Muscle of leg (tissue), 11 donors: ENCODE data around the gene MAML2. TPM values are rescaled to one million over a fixed set of nuclear protein-coding genes. Genes with fewer than 3 reads are reported as not detected.
A peak's percentile ranks its signal among the peaks of the same experiment; 100 is the strongest.

Source experiments
- DNase-seq: peaks from one replicate; pipeline ENCODE4 v3.0.0; 2013
- H3K27ac ChIP-seq: one replicate; pipeline ENCODE4 v1.5.1; 2013; ENCODE audit warnings: mild to moderate bottlenecking, low read length, control low read depth
- H3K27me3 ChIP-seq: one replicate; pipeline ENCODE4 v1.6.1; 2013; ENCODE audit warnings: low read length; ENCODE audit not compliant: control insufficient read depth, insufficient read depth
- H3K36me3 ChIP-seq: one replicate; pipeline ENCODE4 v1.6.1; 2013; ENCODE audit warnings: low read length; ENCODE audit not compliant: control insufficient read depth, insufficient read depth
- H3K4me1 ChIP-seq: one replicate; pipeline ENCODE4 v1.6.1; 2013; ENCODE audit warnings: low read length; ENCODE audit not compliant: control insufficient read depth, insufficient read depth
- H3K4me3 ChIP-seq: one replicate; pipeline ENCODE4 v1.5.1; 2013; ENCODE audit warnings: low read length, control low read depth
- H3K9me3 ChIP-seq: replicated peaks from 2 replicates; pipeline ENCODE4 v1.6.1; 2013; ENCODE audit warnings: low read depth, low read length; ENCODE audit not compliant: control insufficient read depth
- WGBS: methylation state at CpG from one replicate; pipeline ENCODE4 v1.1.5; 2013; ENCODE audit warnings: missing lambda C conversion rate; ENCODE audit not compliant: insufficient coverage; 5-methylcytosine and 5-hydroxymethylcytosine counted together
- polyA plus RNA-seq, 8 donors: library from polyadenylated mRNA; unstranded; fragments of 120-200 nt; gene quantifications; one replicate each; pipeline versions ENCODE4 v1.2.1 to v1.2.3, GENCODE V29; 2013; ENCODE audit warnings: inconsistent platforms in 1 of 8, low replicate concordance in 1 of 8; ENCODE audit not compliant: insufficient read length in 8 of 8, insufficient read depth in 1 of 8
- total RNA-seq: library from RNA; stranded (reverse); fragments of 120-200 nt; gene quantifications from one replicate; pipeline ENCODE4 v1.2.4, GENCODE V29; 2013

MAML2 gene
- total and polyA plus RNA-seq, 9 donors: 4.0 to 7.8 (median 5.7) TPM

GRCh38 chr11:96098511-96099241 lies 244.3 kb downstream of the MAML2 start:
- Histone ChIP-seq H3K9me3 (no peaks in the 10 kb centered on the region), H3K27me3 (no peaks in the 10 kb centered on the region), H3K27ac (peak overlapping the region; percentile 15), H3K36me3 (no peaks in the 10 kb centered on the region), H3K4me1 (peaks cover 11% of the 10 kb centered on the region), H3K4me3 (no peak overlapping the region)
- WGBS: 39% methylated on average over 3 of the region's 7 CpGs
- no peak for DNase-seq

DNA sequence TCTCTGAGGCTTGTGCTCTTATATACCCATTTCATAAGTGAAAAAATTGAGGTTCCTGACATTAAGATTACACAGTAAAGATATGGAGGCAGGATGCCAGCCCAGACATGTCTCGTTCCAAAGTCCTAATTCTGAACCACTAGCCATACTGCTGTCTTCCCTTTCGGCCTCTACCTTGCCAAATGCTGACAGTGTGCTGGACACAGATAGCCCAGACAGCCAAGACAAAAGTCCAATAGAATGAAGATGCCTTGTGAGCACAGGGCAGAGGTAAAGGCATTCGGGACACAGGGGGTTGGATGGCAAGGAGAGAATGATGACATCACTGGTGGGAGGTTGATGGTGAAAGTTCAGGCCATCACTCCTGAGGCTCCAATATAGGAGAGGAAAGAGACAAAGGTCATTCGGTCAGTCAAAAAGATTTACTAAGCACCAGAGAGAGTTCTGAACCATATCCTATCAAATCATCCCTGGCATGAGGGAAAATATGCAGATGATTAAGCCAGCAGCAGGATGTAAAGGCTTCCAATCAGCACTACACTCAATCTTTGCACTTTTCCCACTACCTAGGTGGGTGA lies 245.1 kb downstream of the MAML2 start:
- Histone ChIP-seq H3K9me3 (no peaks in the 10 kb centered on the region), H3K4me1 (peaks cover 9% of the 10 kb centered on the region), H3K27ac (no peak overlapping the region), H3K36me3 (no peaks in the 10 kb centered on the region), H3K4me3 (no peak overlapping the region), H3K27me3 (no peaks in the 10 kb centered on the region)
- 89% methylated on average over 1 of the region's 4 CpGs for WGBS
- DNase-seq: no peak

DNA sequence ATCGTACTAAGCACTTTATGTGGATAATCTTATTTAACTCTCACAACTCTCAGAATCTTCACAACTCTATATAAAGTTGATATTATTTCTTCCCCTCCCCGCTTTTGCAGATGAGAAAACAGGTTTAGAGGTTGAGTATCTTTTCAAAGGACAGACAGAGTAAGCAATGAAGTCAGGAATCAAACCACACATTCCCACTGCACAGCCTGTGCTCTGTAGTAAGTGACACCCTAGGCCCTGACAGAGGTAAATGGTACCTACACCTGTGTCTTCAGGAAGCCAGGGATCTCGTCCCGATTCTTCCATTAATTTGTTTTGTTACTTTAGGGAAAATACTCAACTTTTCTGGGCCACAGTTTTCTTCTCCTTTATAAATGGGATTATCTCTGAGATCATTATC lies 246.6 kb downstream of the MAML2 start:
- Histone ChIP-seq H3K4me1 (peaks cover 9% of the 10 kb centered on the region), H3K27me3 (no peaks in the 10 kb centered on the region), H3K9me3 (no peaks in the 10 kb centered on the region), H3K36me3 (no peaks in the 10 kb centered on the region), H3K27ac (no peak overlapping the region), H3K4me3 (no peak overlapping the region)
- DNase-seq: no peak
- WGBS: no CpG with 5 or more reads among the region's 4 CpGs

- peaks cover 9% of the 10 kb centered on the region for H3K4me1 ChIP-seq
- no peak for DNase-seq
- H3K36me3 ChIP-seq: no peaks in the 10 kb centered on the region
- 67% methylated on average over 1 of the region's 2 CpGs for WGBS
- H3K27ac ChIP-seq: no peak overlapping the region
- H3K9me3 ChIP-seq: no peaks in the 10 kb centered on the region
- no peaks in the 10 kb centered on the region for H3K27me3 ChIP-seq
- no peak overlapping the region for H3K4me3 ChIP-seq
Measured at GRCh38 chr11:96095884-96096303, 247.1 kb downstream of the MAML2 start.

- peaks cover 9% of the 10 kb centered on the region for H3K4me1 ChIP-seq
- no peaks in the 10 kb centered on the region for H3K27me3 ChIP-seq
- no peak overlapping the region for H3K4me3 ChIP-seq
- H3K9me3 ChIP-seq: no peaks in the 10 kb centered on the region
- no peak for DNase-seq
- 88% methylated on average over 2 of the region's 2 CpGs for WGBS
- no peaks in the 10 kb centered on the region for H3K36me3 ChIP-seq
- no peak overlapping the region for H3K27ac ChIP-seq
Measured at GRCh38 chr11:96094156-96094555, 248.8 kb downstream of the MAML2 start.

DNA sequence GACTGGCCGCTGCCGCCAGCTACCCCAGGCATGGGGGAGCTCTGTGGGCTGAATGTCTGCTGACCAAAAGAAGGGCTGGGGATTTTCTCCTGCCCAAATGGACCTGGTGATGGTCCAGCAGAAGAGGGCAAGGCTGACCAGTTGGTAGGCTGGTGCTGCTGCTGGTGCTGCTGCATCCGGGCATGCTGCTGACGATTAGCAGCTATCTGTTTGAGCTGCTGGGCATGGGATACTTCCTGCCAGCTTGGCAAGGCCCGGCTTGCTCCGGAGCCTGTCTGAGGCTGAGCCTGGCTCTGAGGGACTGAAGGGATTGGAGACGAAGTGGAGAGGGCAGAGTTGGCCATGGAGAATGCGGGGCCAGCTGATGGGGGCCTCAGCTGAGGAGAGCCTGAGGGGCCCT lies 250.5 kb downstream of the MAML2 start:
- H3K27ac ChIP-seq: no peak overlapping the region
- no peaks in the 10 kb centered on the region for H3K27me3 ChIP-seq
- H3K36me3 ChIP-seq: no peaks in the 10 kb centered on the region
- no peak overlapping the region for H3K4me3 ChIP-seq
- no peaks in the 10 kb centered on the region for H3K9me3 ChIP-seq
- H3K4me1 ChIP-seq: no peaks in the 10 kb centered on the region
- WGBS: 94% methylated on average over 8 of the region's 8 CpGs
- no peak for DNase-seq

DNA sequence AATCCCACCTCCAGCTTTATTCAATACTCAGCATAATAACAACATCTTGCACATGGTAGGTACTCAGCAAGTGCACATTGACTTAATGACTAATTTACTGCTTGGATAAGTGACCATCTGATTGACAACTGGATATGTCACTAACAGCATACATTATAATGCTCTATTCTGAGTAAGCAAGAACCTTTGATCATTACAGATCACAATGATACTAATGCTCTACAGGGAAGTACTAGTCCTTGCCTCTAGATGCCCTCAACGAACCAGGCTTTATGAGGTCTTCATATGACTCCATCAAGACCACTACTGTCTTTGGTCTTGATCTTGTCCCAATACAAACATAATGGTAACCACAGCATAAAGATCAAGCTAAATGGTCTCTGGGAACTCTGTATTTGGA lies 251.5 kb downstream of the MAML2 start:
- no peaks in the 10 kb centered on the region for H3K36me3 ChIP-seq
- H3K4me3 ChIP-seq: no peak overlapping the region
- no peaks in the 10 kb centered on the region for H3K27me3 ChIP-seq
- 85% methylated on average over 1 of the region's 1 CpG for WGBS
- H3K9me3 ChIP-seq: no peaks in the 10 kb centered on the region
- no peak for DNase-seq
- H3K27ac ChIP-seq: no peak overlapping the region
- H3K4me1 ChIP-seq: no peaks in the 10 kb centered on the region

DNA sequence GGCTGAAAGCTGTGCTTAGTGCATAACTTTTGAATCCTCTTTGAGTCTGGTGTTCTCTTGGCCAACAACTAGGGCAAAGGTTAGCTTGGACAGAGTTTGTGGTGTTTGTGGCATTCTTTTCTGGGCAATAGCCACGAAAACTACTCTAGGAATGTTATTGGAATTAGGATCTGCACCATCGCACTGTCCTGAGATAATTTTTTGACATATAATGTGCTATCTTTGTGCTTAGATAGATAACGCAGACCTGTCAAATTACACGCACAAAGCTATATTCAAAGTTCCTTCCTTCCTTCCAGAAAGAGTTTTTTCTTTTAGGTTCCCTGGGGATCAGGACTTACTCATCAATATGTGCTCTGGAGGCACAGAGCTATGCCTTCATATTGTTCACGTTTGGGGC lies 252.3 kb downstream of the MAML2 start:
- Histone ChIP-seq H3K4me3 (no peak overlapping the region), H3K27me3 (no peaks in the 10 kb centered on the region), H3K27ac (no peak overlapping the region), H3K36me3 (no peaks in the 10 kb centered on the region), H3K4me1 (no peaks in the 10 kb centered on the region), H3K9me3 (no peaks in the 10 kb centered on the region)
- DNase-seq: no peak
- WGBS: no CpG with 5 or more reads among the region's 5 CpGs

DNA sequence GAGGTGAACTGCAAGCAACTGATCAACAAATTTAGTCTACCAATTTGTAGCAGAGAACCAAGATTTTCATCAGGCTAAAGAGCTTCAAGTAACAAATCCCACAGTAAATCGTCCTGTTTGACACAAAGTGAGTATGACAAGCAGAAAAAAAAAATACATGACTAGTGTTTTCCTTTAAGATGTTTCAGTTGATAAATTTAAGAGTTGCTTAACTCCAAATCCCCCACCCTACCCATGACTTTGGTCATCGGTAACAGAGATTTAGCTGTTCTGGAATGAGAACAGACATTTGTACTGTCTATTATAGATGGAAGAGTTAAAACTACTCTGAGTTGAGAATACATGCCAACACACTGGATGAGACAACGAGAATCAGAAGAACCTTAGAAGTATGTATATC lies 254.1 kb downstream of the MAML2 start:
- Histone ChIP-seq H3K27me3 (no peaks in the 10 kb centered on the region), H3K4me1 (no peaks in the 10 kb centered on the region), H3K4me3 (no peak overlapping the region), H3K36me3 (no peaks in the 10 kb centered on the region), H3K9me3 (no peaks in the 10 kb centered on the region), H3K27ac (no peak overlapping the region)
- no peak for DNase-seq
- WGBS: no CpG with 5 or more reads among the region's 3 CpGs

GRCh38 chr11:96086111-96086510 lies 256.9 kb downstream of the MAML2 start:
- Histone ChIP-seq H3K4me1 (peaks cover 3% of the 10 kb centered on the region), H3K27ac (no peak overlapping the region), H3K9me3 (no peaks in the 10 kb centered on the region), H3K27me3 (no peaks in the 10 kb centered on the region), H3K4me3 (no peak overlapping the region), H3K36me3 (no peaks in the 10 kb centered on the region)
- no CpG with 5 or more reads among the region's 1 CpG for WGBS
- no peak for DNase-seq
